K562 (cell line): ENCODE data around the gene HBP1. TPM values are rescaled to one million over a fixed set of nuclear protein-coding genes. Genes with fewer than 3 reads are reported as not detected.

ENCODE experiments used
- ARHGAP35 ChIP-seq: fragments of 450-650 bp; IDR thresholded peaks from 2 replicates; pipeline ENCODE4 v1.6.1; 2018; ENCODE audit not compliant: partially characterized antibody
- ARID3B ChIP-seq: fragments of 250-450 bp; sonication (Bioruptor Pico); IDR thresholded peaks from 2 replicates; pipeline ENCODE4 v1.4.0; 2020; ENCODE audit warnings: borderline replicate concordance
- CBFB ChIP-seq: sonication (generic); formaldehyde crosslinking; IDR thresholded peaks from 2 replicates; pipeline ENCODE4 v1.4.0; 2020; ENCODE audit warnings: mild to moderate bottlenecking, missing genetic modification reagents
- DMBX1 ChIP-seq: fragments of 250-450 bp; sonication (Bioruptor Pico); IDR thresholded peaks from 2 replicates; pipeline ENCODE4 v1.8.0; 2022; ENCODE audit warnings: inconsistent platforms, mild to moderate bottlenecking, moderate library complexity, borderline replicate concordance
- E2F4 ChIP-seq: sonication (generic); formaldehyde crosslinking; IDR thresholded peaks from 2 replicates; pipeline ENCODE4 v1.8.0; 2022; ENCODE audit warnings: mild to moderate bottlenecking, low read depth, missing genetic modification reagents
- HNRNPL ChIP-seq: fragments of 200-400 bp; formaldehyde crosslinking; IDR thresholded peaks from 2 replicates; pipeline ENCODE4 v1.6.1; 2017; ENCODE audit warnings: low read depth, mild to moderate bottlenecking, low read length
- JUND ChIP-seq, 2 experiments: IDR thresholded peaks; 2 replicates in 1 of 2; 3 replicates in 1 of 2; pipeline ENCODE4 v1.6.1; 2011; ENCODE audit warnings: borderline replicate concordance in 2 of 2, low read depth in 2 of 2, low read length in 2 of 2, improper control_type of control experiment in 1 of 2, missing biosample characterization in 1 of 2, missing genetic modification characterization in 1 of 2, missing genetic modification reagents in 1 of 2
- MYNN ChIP-seq, 2 experiments: sonication (generic); formaldehyde crosslinking in 1 of 2; IDR thresholded peaks; 2 replicates each; pipeline versions ENCODE4 v1.5.0 to v1.6.1; 2016 to 2020; ENCODE audit warnings: antibody characterized with exemption in 1 of 2, missing genetic modification reagents in 1 of 2
- NKRF ChIP-seq: fragments of 450-650 bp; IDR thresholded peaks from 2 replicates; pipeline ENCODE4 v1.6.1; 2016; ENCODE audit warnings: borderline replicate concordance
- PHF8 ChIP-seq: fragments of 200-600 bp; sonication (generic); IDR thresholded peaks from 2 replicates; pipeline ENCODE4 v1.6.1; 2012; ENCODE audit warnings: mixed run types, mild to moderate bottlenecking, inconsistent platforms, low read length, moderate library complexity, borderline replicate concordance
- PURB ChIP-seq: sonication (generic); formaldehyde crosslinking; IDR thresholded peaks from 2 replicates; pipeline ENCODE4 v1.9.0; 2021; ENCODE audit warnings: low read depth, mild to moderate bottlenecking, missing genetic modification reagents
- SMARCC2 ChIP-seq: fragments of 450-650 bp; IDR thresholded peaks from 2 replicates; pipeline ENCODE4 v1.6.1; 2017; ENCODE audit warnings: antibody characterized with exemption, moderate library complexity, mild to moderate bottlenecking, low read depth
- SREBF2 ChIP-seq: sonication (generic); formaldehyde crosslinking; IDR thresholded peaks from 2 replicates; pipeline ENCODE4 v1.4.0; 2020; ENCODE audit warnings: mild to moderate bottlenecking, missing genetic modification reagents
- ZNF12 ChIP-seq: sonication (generic); formaldehyde crosslinking; IDR thresholded peaks from 2 replicates; pipeline ENCODE4 v1.4.0; 2020; ENCODE audit warnings: mild to moderate bottlenecking, missing genetic modification reagents
- ZNF311 ChIP-seq: fragments of 250-450 bp; sonication (Bioruptor Pico); IDR thresholded peaks from 2 replicates; pipeline ENCODE4 v1.4.0; 2020; ENCODE audit warnings: mild to moderate bottlenecking, moderate library complexity
- ZNF395 ChIP-seq: fragments of 200-800 bp; sonication (Bioruptor generic); IDR thresholded peaks from 2 replicates; pipeline ENCODE4 v1.6.1; 2017; ENCODE audit warnings: missing genetic modification characterization, missing compliant biosample characterization
- ZNF589 ChIP-seq: fragments of 200-800 bp; sonication (Bioruptor generic); IDR thresholded peaks from 2 replicates; pipeline ENCODE4 v1.6.1; 2016; ENCODE audit warnings: low read depth, missing genetic modification characterization, missing compliant biosample characterization
- ZNF75A ChIP-seq: fragments of 450-650 bp; formaldehyde crosslinking; IDR thresholded peaks from 2 replicates; pipeline ENCODE4 v1.4.0; 2020; ENCODE audit warnings: mild to moderate bottlenecking
- ZNF766 ChIP-seq: fragments of 200-800 bp; sonication (Bioruptor generic); conservative IDR thresholded peaks from 2 replicates; pipeline ENCODE4 v1.6.1; 2016; ENCODE audit warnings: missing genetic modification characterization, missing compliant biosample characterization
- polyA plus RNA-seq, 8 experiments: library from polyadenylated mRNA; depleted of rRNA in 4 of 8; stranded (reverse) in 5 of 8; unstranded in 3 of 8; fragments of >200 nt; fragmentation: Nextera tagmentation in 2 of 8; fragmentation: Illumina TruSeq in 1 of 8; extraction: Ambion mirVana in 2 of 8; extraction: Trizol in 1 of 8; gene quantifications; 2 replicates each; pipeline versions ENCODE4 v1.2.1 to v1.2.3, GENCODE V29; 2011 to 2014; ENCODE audit warnings: inconsistent platforms in 1 of 8, missing spikeins in 1 of 8
- total RNA-seq, 7 experiments: library from RNA; depleted of rRNA in 6 of 7; stranded (reverse); fragments of >200 nt in 6 of 7; fragmentation: Illumina TruSeq in 2 of 7; extraction: Trizol in 2 of 7; gene quantifications; 2 replicates each; pipeline versions ENCODE4 v1.2.1 to v1.2.3, GENCODE V29; 2011 to 2021; ENCODE audit warnings: low replicate concordance in 1 of 7

The HBP1 gene
- total and polyA plus RNA-seq, 9 of the 15 experiments (the other 6 are each of a cell fraction or from before 2014, with no cell fraction given), result 18.7 to 59.9 (median 27.0) TPM

GRCh38 chr7:107169120-107170050, 582 bp downstream of the HBP1 start (continued):
- TF ChIP-seq HNRNPL, result peak; percentile 22; the same call in 1 of the 2 replicates
- 0 out of 2 replicates have a peak, but pooled peaks have one; percentile 47 for TF ChIP-seq DMBX1 (CRISPR knock-in tag)
- TF ChIP-seq CBFB (CRISPR knock-in tag), result peak; percentile 95
- TF ChIP-seq SREBF2 (CRISPR knock-in tag), result 0 out of 2 replicates have a peak, but pooled peaks have one; percentile 50
- TF ChIP-seq ARID3B (CRISPR knock-in tag), result 0 out of 2 replicates have a peak, but pooled peaks have one; percentile 43
- TF ChIP-seq NKRF, result peak; percentile 96; the same call in 1 of the 2 replicates
- no peak for TF ChIP-seq ZNF766
- no peak for TF ChIP-seq PURB (CRISPR knock-in tag)
- peak; percentile 92 for TF ChIP-seq MYNN (IDR thresholded peaks at IDR 0.05)
- TF ChIP-seq MYNN (CRISPR knock-in tag; IDR thresholded peaks at IDR 0.05), result no peak
- TF ChIP-seq ZNF75A (CRISPR knock-in tag), result 0 out of 2 replicates have a peak, but pooled peaks have one; percentile 45
- TF ChIP-seq E2F4 (CRISPR knock-in tag), result no peak
- no peak for TF ChIP-seq ZNF589 (CRISPR knock-in tag)
- no peak for TF ChIP-seq ZNF311 (CRISPR knock-in tag)
- TF ChIP-seq SMARCC2, result peak; percentile 25; the same call in 1 of the 2 replicates
- peak; percentile 90 for TF ChIP-seq ZNF395
- peak; percentile 82 for TF ChIP-seq JUND (IDR thresholded peaks at IDR 0.05; ENCODE audit: borderline replicate concordance, low read depth, low read length)
- TF ChIP-seq JUND (tag; IDR thresholded peaks at IDR 0.05; ENCODE audit: borderline replicate concordance, low read depth, low read length), result peak; percentile 69; the same call in 1 of the 3 replicates
- TF ChIP-seq ZNF12, result peak; percentile 77; the same call in 1 of the 2 replicates
- peak; percentile 47; the same call in 1 of the 2 replicates for TF ChIP-seq PHF8
- TF ChIP-seq ARHGAP35, result peak; percentile 62
